Measurements from ENCODE around the gene LRRK2. TPM values are rescaled to one million over a fixed set of nuclear protein-coding genes. Genes with fewer than 3 reads are reported as not detected.

The LRRK2 gene
- total RNA-seq, 4 donors from 2014 or later, result 29.6 to 38.5 (median 32.3) TPM

- WGBS, 2 donors, result 27 to 48% methylated on average over 1 of the region's 1 CpG
- no peak overlapping the region for H3K4me3 ChIP-seq
- no peaks in the 10 kb centered on the region for H3K27me3 ChIP-seq
- H3K27ac ChIP-seq, result no peak overlapping the region
- no peaks in the 10 kb centered on the region for H3K9me3 ChIP-seq
- peaks cover 0 to 18% (median 1%) of the 10 kb centered on the region in 4 donors for H3K4me1 ChIP-seq
- peaks cover 0 to 40% (median 0%) of the 10 kb centered on the region in 3 donors for H3K36me3 ChIP-seq
- TF ChIP-seq EP300 (IDR thresholded peaks at IDR 0.05) (no peak), CTCF (IDR thresholded peaks at IDR 0.05) (no peak), POLR2A (IDR thresholded peaks at IDR 0.05) (no peak)
- DNase-seq (ENCODE audit: low spot score in 2 of 2), result no peak
These were observed 113.3 kb downstream of the LRRK2 start for GRCh38 chr12:40338071-40338470.

- Histone ChIP-seq H3K9me3 (no peaks in the 10 kb centered on the region), H3K27ac (no peak overlapping the region), H3K27me3 (no peaks in the 10 kb centered on the region), H3K36me3 (peaks cover 0 to 34% (median 0%) of the 10 kb centered on the region in 3 donors), H3K4me3 (no peak overlapping the region), H3K4me1 (peaks cover 0 to 18% (median 1%) of the 10 kb centered on the region in 4 donors)
- no peak for TF ChIP-seq POLR2A (IDR thresholded peaks at IDR 0.05)
- no peak for TF ChIP-seq EP300 (IDR thresholded peaks at IDR 0.05)
- no peak for TF ChIP-seq CTCF (IDR thresholded peaks at IDR 0.05)
- no peak for DNase-seq (ENCODE audit: low spot score in 2 of 2)
These were observed 113.8 kb downstream of the LRRK2 start for GRCh38 chr12:40338621-40339020.

GRCh38 chr12:40342010-40342409, 117.2 kb downstream of the LRRK2 start:
- peaks cover 0 to 14% (median 1%) of the 10 kb centered on the region in 4 donors for H3K4me1 ChIP-seq
- no peaks in the 10 kb centered on the region for H3K27me3 ChIP-seq
- peaks cover 0 to 19% (median 0%) of the 10 kb centered on the region in 3 donors for H3K36me3 ChIP-seq
- WGBS, 2 donors, result 84 to 87% methylated on average over 2 of the region's 2 CpGs
- TF ChIP-seq POLR2A (IDR thresholded peaks at IDR 0.05), result no peak
- TF ChIP-seq CTCF (IDR thresholded peaks at IDR 0.05), result no peak
- TF ChIP-seq EP300 (IDR thresholded peaks at IDR 0.05), result no peak
- no peaks in the 10 kb centered on the region for H3K9me3 ChIP-seq
- no peak overlapping the region for H3K4me3 ChIP-seq
- no peak overlapping the region for H3K27ac ChIP-seq
- no peak for DNase-seq (ENCODE audit: low spot score in 2 of 2)

GRCh38 chr12:40343124-40343523, 118.3 kb downstream of the LRRK2 start:
- WGBS, 2 donors, result 64 to 75% methylated on average over 4 of the region's 4 CpGs
- DNase-seq (ENCODE audit: low spot score in 2 of 2), result no peak
- TF ChIP-seq EP300 (IDR thresholded peaks at IDR 0.05), result no peak
- TF ChIP-seq CTCF (IDR thresholded peaks at IDR 0.05), result no peak
- TF ChIP-seq POLR2A (IDR thresholded peaks at IDR 0.05), result no peak
- Histone ChIP-seq H3K4me1 (peaks cover 0 to 11% (median 1%) of the 10 kb centered on the region in 4 donors), H3K4me3 (no peak overlapping the region), H3K9me3 (no peaks in the 10 kb centered on the region), H3K36me3 (peaks cover 0 to 25% (median 0%) of the 10 kb centered on the region in 3 donors), H3K27me3 (no peaks in the 10 kb centered on the region), H3K27ac (no peak overlapping the region)

GRCh38 chr12:40344312-40344711, 119.5 kb downstream of the LRRK2 start:
- DNase-seq (ENCODE audit: low spot score in 2 of 2), result no peak
- no peaks in the 10 kb centered on the region for H3K9me3 ChIP-seq
- TF ChIP-seq CTCF (IDR thresholded peaks at IDR 0.05) (no peak), EP300 (IDR thresholded peaks at IDR 0.05) (no peak), POLR2A (IDR thresholded peaks at IDR 0.05) (no peak)
- 67 to 78% methylated on average over 1 of the region's 1 CpG for WGBS, 2 donors
- no peaks in the 10 kb centered on the region for H3K27me3 ChIP-seq
- no peaks in the 10 kb centered on the region for H3K4me1 ChIP-seq
- no peak overlapping the region for H3K27ac ChIP-seq
- peaks cover 0 to 31% (median 0%) of the 10 kb centered on the region in 3 donors for H3K36me3 ChIP-seq
- no peak overlapping the region for H3K4me3 ChIP-seq
